Fibroblast of the conjunctiva (primary cell): ENCODE data around the gene NDUFB3.
"Not testable (repeated sequence)": the region's sequence is repeated elsewhere in the genome, so short reads cannot be mapped to it uniquely, and the experiment has no call there.

Source experiments
- DNase-seq: peaks from one replicate; pipeline ENCODE4 v3.0.0-alpha.2; 2010; ENCODE audit warnings: low read depth

Gene NDUFB3

GRCh38 chr2:201071479-201072200 lies at the start of gene NDUFB3, which contains the start of gene HYCC2:
Gene NDUFB3, plus strand, starts transcription at chr2:201072001. Its CDS starts 6,882 bp downstream, at chr2:201078883.
Gene HYCC2, minus strand, starts transcription at chr2:201071671. Its CDS starts 47,662 bp downstream, at chr2:201024009.
- peak; percentile 84 for DNase-seq

GRCh38 chr2:201024518-201024917 lies 47.3 kb upstream of the NDUFB3 start:
- no peak for DNase-seq

- not testable (repeated sequence) for DNase-seq
Measured at GRCh38 chr2:201034355-201034754, 37.4 kb upstream of the NDUFB3 start.

GRCh38 chr2:201038361-201038760 lies 33.4 kb upstream of the NDUFB3 start:
- not testable (repeated sequence) for DNase-seq

- DNase-seq = no peak
Measured at GRCh38 chr2:201038855-201039254, 32.9 kb upstream of the NDUFB3 start.

- DNase-seq = no peak
Measured at GRCh38 chr2:201040867-201041628, 30.8 kb upstream of the NDUFB3 start.

GRCh38 chr2:201042451-201042850 lies 29.4 kb upstream of the NDUFB3 start:
- DNase-seq = not testable (repeated sequence)

GRCh38 chr2:201043050-201043449 lies 28.8 kb upstream of the NDUFB3 start:
- not testable (repeated sequence) for DNase-seq

GRCh38 chr2:201046881-201047280 lies 24.9 kb upstream of the NDUFB3 start:
- no peak for DNase-seq

- DNase-seq = no peak
Measured at GRCh38 chr2:201049455-201049854, 22.3 kb upstream of the NDUFB3 start.

- DNase-seq = peak; percentile 5
Measured at GRCh38 chr2:201057087-201057521, 14.7 kb upstream of the NDUFB3 start.

- no peak for DNase-seq
Measured at GRCh38 chr2:201057715-201058248, 14.0 kb upstream of the NDUFB3 start.

GRCh38 chr2:201058914-201059313 lies 12.9 kb upstream of the NDUFB3 start:
- DNase-seq = no peak

- no peak for DNase-seq
Measured at GRCh38 chr2:201059961-201060755, 11.6 kb upstream of the NDUFB3 start.

- not testable (repeated sequence) for DNase-seq
Measured at GRCh38 chr2:201063516-201063915, 8.3 kb upstream of the NDUFB3 start.

GRCh38 chr2:201064797-201065329 lies 6.9 kb upstream of the NDUFB3 start:
- no peak for DNase-seq

- DNase-seq = no peak
Measured at GRCh38 chr2:201070948-201071478, 788 bp upstream of the NDUFB3 start.

GRCh38 chr2:201072201-201072530 lies 365 bp downstream of the NDUFB3 start:
- DNase-seq = no peak

- DNase-seq = no peak
Measured at GRCh38 chr2:201073071-201073470, 1.3 kb downstream of the NDUFB3 start.

GRCh38 chr2:201074996-201075395 lies 3.2 kb downstream of the NDUFB3 start:
- no peak for DNase-seq

- no peak for DNase-seq
Measured at GRCh38 chr2:201084863-201085262, 13.1 kb downstream of the NDUFB3 start.

GRCh38 chr2:201090574-201090973 lies 18.8 kb downstream of the NDUFB3 start:
- no peak for DNase-seq
